Heart right ventricle (tissue), 16 donors: ENCODE measurements around the gene KLHDC10. TPM values are rescaled to one million over a fixed set of nuclear protein-coding genes. Genes with fewer than 3 reads are reported as not detected.

Source experiments
- ATAC-seq, 8 donors: fragments of 200-7000 bp; cut with Tn5 transposase; one replicate each; pipeline ENCODE4 v1.9.1; 2020; ENCODE audit warnings: mild to moderate bottlenecking in 8 of 8, moderate library complexity in 8 of 8, moderate number of reproducible peaks in 1 of 8
- DNase-seq, 2 donors: peaks; one replicate each; pipeline ENCODE4 v3.0.0-alpha.2; 2020
- H3K27ac ChIP-seq, 10 donors: fragments of 200-600 bp; sonication (generic) in 2 of 10; one replicate each; pipeline versions ENCODE4 v1.5.0 to v1.8.0; 2020 to 2022; ENCODE audit warnings: mild to moderate bottlenecking in 3 of 10
- H3K27me3 ChIP-seq, 7 donors: fragments of 200-600 bp; one replicate each; pipeline ENCODE4 v1.8.0; 2021 to 2022; ENCODE audit warnings: mild to moderate bottlenecking in 2 of 7
- H3K36me3 ChIP-seq, 9 donors: fragments of 200-600 bp; sonication (generic) in 1 of 9; one replicate each; pipeline versions ENCODE4 v1.5.0 to v1.8.0; 2020 to 2022; ENCODE audit warnings: mild to moderate bottlenecking in 2 of 9
- H3K4me1 ChIP-seq, 9 donors: fragments of 200-600 bp; sonication (generic) in 1 of 9; one replicate each; pipeline versions ENCODE4 v1.5.0 to v1.8.0; 2020 to 2022; ENCODE audit warnings: mild to moderate bottlenecking in 4 of 9
- H3K4me3 ChIP-seq, 10 donors: fragments of 200-600 bp; sonication (generic) in 2 of 10; one replicate each; pipeline versions ENCODE4 v1.5.0 to v1.8.0; 2020 to 2022; ENCODE audit warnings: mild to moderate bottlenecking in 7 of 10, moderate library complexity in 2 of 10
- H3K9me3 ChIP-seq, 11 donors: fragments of 200-600 bp in 10 of 11; sonication (generic) in 2 of 11; one replicate each; pipeline versions ENCODE4 v1.5.0 to v1.8.0; 2013 to 2022; ENCODE audit warnings: mild to moderate bottlenecking in 2 of 11, control low read depth in 1 of 11, moderate library complexity in 1 of 11
- CTCF ChIP-seq, 9 donors: fragments of 200-600 bp; sonication (generic) in 2 of 9; IDR thresholded peaks; one replicate each; pipeline versions ENCODE4 v1.5.0 to v1.8.0; 2021 to 2022; ENCODE audit warnings: antibody characterized with exemption in 9 of 9, mild to moderate bottlenecking in 5 of 9, moderate library complexity in 1 of 9
- WGBS, 2 donors: extraction: QIAGEN DNeasy Blood & Tissue Kit; methylation state at CpG; one replicate each; pipeline ENCODE4 v1.1.7; 2013; ENCODE audit warnings: inconsistent platforms in 1 of 2; 5-methylcytosine and 5-hydroxymethylcytosine counted together
- intact Hi-C, 10 donors: fragments of 100-400 bp; cut with DNase I; formaldehyde crosslinking; loops; one replicate each; pipeline versions ENCODE4 v1.11.1 to v1.14.2; 2022
- polyA plus RNA-seq, 2 donors: library from polyadenylated mRNA; stranded (reverse); fragments of 200-250 nt; gene quantifications; one replicate each; pipeline ENCODE4 v1.2.3, GENCODE V29; 2013
- total RNA-seq, 10 donors: library from RNA; stranded (reverse); fragmentation: NEBNext Ultra II Directional in 3 of 10; extraction: Animal tissue kit (Norgen Biotek cat#: 25700) in 3 of 10; gene quantifications; one replicate each; pipeline versions ENCODE4 v1.2.1 to v1.2.4, GENCODE V29; 2021 to 2023
- donor health status: Arrhythmogenic right ventricular cardiomyopathy.
- donor health status: ischemic (EF 13 %, LVEDD 7.1; RV severe dilation, severe dysfunction).
- donor health status: healthy with polysubstance abuse.
- donor health status: DM: no; HTN: yes; CAD: no.
- donor health status: DM: no; HTN: no; CAD: no.
- donor health status: ischemic (EF 25% LVEDD 6.9; RV normal size, moderate dysfunction).
- donor health status: ischemic (EF 25% LVEDD 5.7; RV mildly dilated, moderate dysfunction).
- donor health status: healthy.
- donor health status: DM: yes; HTN: yes; CAD: no.
- donor health status: Ischemic cardiomyopathy.
- donor health status: ischemic (EF 35%, LVEDD 5.7; RV mildly dilated, moderate dysfunction).
- donor health status: nonischemic (EF 11% LVEDD 7.7; RV severe dilation, severe dysfunction).
- donor health status: DM: yes; HTN: yes; CAD: no.
- donor health status: PGD.
- donor health status: ischemic (EF 29% LVEDD 5.4; RV normal size, mild dysfunction).
- donor health status: nonischemic (EF 23%, LVEDD 6.1; RV moderate dilation, normal function).

Gene KLHDC10
- total and polyA plus RNA-seq, 12 donors: 9.1 to 33.7 (median 28.1) TPM

GRCh38 chr7:130069179-130069977 lies 956 bp upstream of the KLHDC10 start:
- Histone ChIP-seq H3K4me1 (peaks cover 0 to 34% (median 26%) of the 10 kb centered on the region in 9 donors), H3K36me3 (no peaks in the 10 kb centered on the region), H3K27ac (peak overlapping the region in 9 of 10 donors; percentile 68 to 93 (median 87)), H3K4me3 (peak overlapping the region in 9 of 10 donors; percentile 70 to 98 (median 90)), H3K9me3 (no peaks in the 10 kb centered on the region), H3K27me3 (no peaks in the 10 kb centered on the region)
- WGBS, 2 donors: 69% methylated on average over 7 of the region's 7 CpGs
- intact Hi-C loops: no loop called here
- no peak for DNase-seq
- TF ChIP-seq CTCF (IDR thresholded peaks at IDR 0.05): no peak
- ATAC-seq: no peak

- peak overlapping the region; percentile 70 to 98 (median 90) for H3K4me3 ChIP-seq
- H3K36me3 ChIP-seq: no peaks in the 10 kb centered on the region
- intact Hi-C loops: loop anchor here in 7 of 10 donors (5.0 to 10.0 kb wide), 5 partner anchors 134 to 764 kb away; partner anchors contain the start of genes SSMEM1 (in 1 of the 7) and TMEM209 (in 1 of the 7)
- H3K27me3 ChIP-seq: no peaks in the 10 kb centered on the region
- no peak for TF ChIP-seq CTCF (IDR thresholded peaks at IDR 0.05)
- no peaks in the 10 kb centered on the region for H3K9me3 ChIP-seq
- 0 to 1% methylated on average over 10 of the region's 10 CpGs for WGBS, 2 donors
- no peak for DNase-seq
- H3K4me1 ChIP-seq: peaks cover 0 to 51% (median 33%) of the 10 kb centered on the region in 9 donors
- H3K27ac ChIP-seq: peak overlapping the region; percentile 61 to 93 (median 86)
- peak in 4 of 8 donors; percentile 1 to 39 (median 10) for ATAC-seq
Measured at GRCh38 chr7:130070861-130071622, 708 bp downstream of the KLHDC10 start.

- H3K27ac ChIP-seq: peak overlapping the region in 2 of 10 donors; percentile 86 to 92
- peaks cover 0 to 54% (median 39%) of the 10 kb centered on the region in 9 donors for H3K4me1 ChIP-seq
- peak; percentile 74 to 98 (median 94) for TF ChIP-seq CTCF (IDR thresholded peaks at IDR 0.05)
- DNase-seq (peak in 1 of 2 donors; percentile 61), ATAC-seq (peak in 5 of 8 donors; percentile 25 to 45 (median 39))
- WGBS, 2 donors: 8% methylated on average over 11 of the region's 11 CpGs
- H3K9me3 ChIP-seq: no peaks in the 10 kb centered on the region
- H3K27me3 ChIP-seq: no peaks in the 10 kb centered on the region
- intact Hi-C loops: loop anchor here in 7 of 10 donors (1.0 to 10.0 kb wide), 7 partner anchors 133 to 763 kb away; partner anchors contain the start of genes SSMEM1 (in 1 of the 7) and TMEM209 (in 1 of the 7)
- H3K36me3 ChIP-seq: no peaks in the 10 kb centered on the region
- peak overlapping the region in 8 of 10 donors; percentile 0 to 98 (median 90) for H3K4me3 ChIP-seq
Measured at GRCh38 chr7:130071701-130072622, 1.6 kb downstream of the KLHDC10 start.
